Stomach (tissue), 9 donors: ENCODE measurements around the gene ANKMY2. TPM values are rescaled to one million over a fixed set of nuclear protein-coding genes. Genes with fewer than 3 reads are reported as not detected.
A peak's percentile ranks its signal among the peaks of the same experiment; 100 is the strongest.
"Not testable (repeated sequence)": the region's sequence is repeated elsewhere in the genome, so short reads cannot be mapped to it uniquely, and the experiment has no call there.

ENCODE experiments used
- DNase-seq, 2 donors: peaks; one replicate each; pipeline versions ENCODE4 v3.0.0 to v3.0.0-alpha.2; 2013 to 2019
- H3K27ac ChIP-seq, 5 donors: fragments of 200-600 bp in 4 of 5; sonication (generic) in 4 of 5; one replicate each; pipeline ENCODE4 v1.5.1; 2013 to 2019; ENCODE audit warnings: mild to moderate bottlenecking in 1 of 5, moderate library complexity in 1 of 5
- H3K27me3 ChIP-seq, 3 donors: fragments of 200-600 bp; sonication (generic); one replicate each; pipeline ENCODE4 v1.5.1; 2017 to 2019; ENCODE audit warnings: mixed run types in 1 of 3
- H3K36me3 ChIP-seq, 4 donors: fragments of 200-600 bp; sonication (generic); 1 replicate in 3 of 4; 2 replicates in 1 of 4; pipeline ENCODE4 v1.5.1; 2016 to 2019
- H3K4me1 ChIP-seq, 4 donors: fragments of 200-600 bp; sonication (generic); one replicate each; pipeline ENCODE4 v1.5.1; 2016 to 2019
- H3K4me3 ChIP-seq, 4 donors: fragments of 200-600 bp; sonication (generic) in 3 of 4; one replicate each; pipeline ENCODE4 v1.5.1; 2016 to 2019; ENCODE audit warnings: mild to moderate bottlenecking in 1 of 4
- H3K9me3 ChIP-seq, 4 donors: fragments of 200-600 bp; sonication (generic); one replicate each; pipeline ENCODE4 v1.5.1; 2016 to 2019
- CTCF ChIP-seq, 7 experiments: fragments of 450-650 bp in 4 of 7; fragments of 200-600 bp in 3 of 7; sonication (generic) in 3 of 7; IDR thresholded peaks; one replicate each; pipeline ENCODE4 v1.5.1; 2016 to 2019; ENCODE audit warnings: antibody characterized with exemption in 7 of 7, control low read depth in 2 of 7, mild to moderate bottlenecking in 1 of 7
- EP300 ChIP-seq: sonication (generic); formaldehyde crosslinking; IDR thresholded peaks from one replicate; pipeline ENCODE4 v1.6.1; 2017; ENCODE audit warnings: antibody characterized with exemption
- POLR2A ChIP-seq, 4 donors: fragments of 450-650 bp; IDR thresholded peaks; one replicate each; pipeline ENCODE4 v1.6.1; 2016; ENCODE audit warnings: antibody characterized with exemption in 4 of 4, control low read depth in 2 of 4, mild to moderate bottlenecking in 1 of 4, moderate library complexity in 1 of 4
- POLR2AphosphoS5 ChIP-seq, 3 donors: sonication (generic); formaldehyde crosslinking; IDR thresholded peaks; one replicate each; pipeline ENCODE4 v1.6.1; 2016; ENCODE audit warnings: antibody characterized with exemption in 3 of 3
- WGBS, 5 donors: extraction: QIAGEN DNeasy Blood & Tissue Kit in 3 of 5; methylation state at CpG; one replicate each; pipeline versions ENCODE4 v1.1.5 to v1.1.7; 2013 to 2018; 5-methylcytosine and 5-hydroxymethylcytosine counted together
- intact Hi-C: fragments of 100-400 bp; cut with DNase I; formaldehyde crosslinking; loops from one replicate; pipeline ENCODE4 v1.15.1; 2023; ENCODE audit warnings: low total_unique reads
- polyA plus RNA-seq, 3 donors: library from polyadenylated mRNA; stranded (reverse); fragments of 200-250 nt; gene quantifications; one replicate each; pipeline ENCODE4 v1.2.3, GENCODE V29; 2013
- total RNA-seq, 5 donors: library from RNA; depleted of rRNA; stranded (reverse); fragments of >200 nt; gene quantifications; one replicate each; pipeline versions ENCODE4 v1.1.0 to v1.2.3, GENCODE V29; 2014 to 2016
- donor health status: healthy with polysubstance abuse.
- donor health status: Bipolar disorder and iron deficiency.
- donor health status: healthy.

Gene ANKMY2
- total and polyA plus RNA-seq, 8 donors = 2.6 to 39.8 (median 29.0) TPM

DNA sequence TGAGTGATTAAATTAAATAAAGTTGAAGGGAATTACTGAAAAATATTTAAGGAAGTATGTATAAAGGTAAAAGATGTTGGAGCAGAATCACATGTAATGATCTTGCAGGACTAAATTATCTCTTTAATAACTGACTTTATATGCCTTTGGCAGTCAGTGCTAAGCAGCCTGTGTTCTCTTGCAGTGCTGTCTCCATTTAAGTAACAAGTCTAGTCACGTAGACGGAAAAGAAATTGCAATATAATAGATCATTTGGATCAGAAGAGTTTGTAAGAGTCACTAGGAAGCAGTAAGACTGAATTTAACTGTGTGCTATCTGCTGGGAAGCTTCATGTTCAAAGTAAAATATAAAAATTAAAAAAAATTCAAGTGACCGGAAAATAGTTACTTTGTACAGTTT, 21.8 kb upstream of the ANKMY2 start:
- DNase-seq = no peak
- peaks cover 8 to 25% (median 15%) of the 10 kb centered on the region in 4 donors for H3K4me1 ChIP-seq
- peaks cover 0 to 25% (median 16%) of the 10 kb centered on the region in 4 donors for H3K36me3 ChIP-seq
- peak overlapping the region in 2 of 5 donors; percentile 75 to 80 for H3K27ac ChIP-seq
- H3K9me3 ChIP-seq = no peaks in the 10 kb centered on the region
- WGBS, 5 donors = 83 to 98% (median 88%) methylated on average over 3 of the region's 3 CpGs
- H3K4me3 ChIP-seq = no peak overlapping the region
- H3K27me3 ChIP-seq = no peaks in the 10 kb centered on the region
- intact Hi-C loops = no loop called here
- TF ChIP-seq POLR2A (IDR thresholded peaks at IDR 0.05) (no peak), EP300 (no peak), POLR2AphosphoS5 (IDR thresholded peaks at IDR 0.05) (no peak), CTCF (IDR thresholded peaks at IDR 0.05) (no peak)

DNA sequence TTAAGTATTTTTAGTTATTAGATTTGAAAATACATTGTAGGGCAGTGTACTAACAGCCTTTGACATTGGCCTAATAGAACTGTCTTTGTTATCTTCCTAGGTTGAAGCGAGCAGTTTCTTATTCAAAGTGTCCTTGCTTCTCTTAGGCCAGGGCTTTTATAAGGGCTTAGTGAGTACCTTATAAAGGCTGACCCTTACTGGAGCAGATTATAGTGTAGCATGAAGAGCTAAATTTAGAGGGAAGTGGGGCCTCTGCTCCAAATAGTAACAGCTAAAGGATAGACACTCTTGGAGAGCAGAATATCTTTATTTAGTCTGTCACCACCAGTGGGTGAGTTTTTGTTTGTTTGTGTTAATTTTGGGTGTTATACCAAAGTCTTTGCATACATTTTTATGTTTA, 16.4 kb upstream of the ANKMY2 start:
- 71 to 92% (median 81%) methylated on average over 1 of the region's 1 CpG for WGBS, 5 donors
- Histone ChIP-seq H3K36me3 (peaks cover 0 to 15% (median 12%) of the 10 kb centered on the region in 4 donors), H3K4me1 (peaks cover 6 to 31% (median 18%) of the 10 kb centered on the region in 4 donors), H3K4me3 (no peak overlapping the region), H3K27ac (no peak overlapping the region), H3K9me3 (no peaks in the 10 kb centered on the region), H3K27me3 (no peaks in the 10 kb centered on the region)
- TF ChIP-seq EP300 (no peak), POLR2AphosphoS5 (IDR thresholded peaks at IDR 0.05) (no peak), POLR2A (IDR thresholded peaks at IDR 0.05) (no peak), CTCF (IDR thresholded peaks at IDR 0.05) (no peak)
- peak in 1 of 2 donors; percentile 11 for DNase-seq
- intact Hi-C loops = no loop called here

DNA sequence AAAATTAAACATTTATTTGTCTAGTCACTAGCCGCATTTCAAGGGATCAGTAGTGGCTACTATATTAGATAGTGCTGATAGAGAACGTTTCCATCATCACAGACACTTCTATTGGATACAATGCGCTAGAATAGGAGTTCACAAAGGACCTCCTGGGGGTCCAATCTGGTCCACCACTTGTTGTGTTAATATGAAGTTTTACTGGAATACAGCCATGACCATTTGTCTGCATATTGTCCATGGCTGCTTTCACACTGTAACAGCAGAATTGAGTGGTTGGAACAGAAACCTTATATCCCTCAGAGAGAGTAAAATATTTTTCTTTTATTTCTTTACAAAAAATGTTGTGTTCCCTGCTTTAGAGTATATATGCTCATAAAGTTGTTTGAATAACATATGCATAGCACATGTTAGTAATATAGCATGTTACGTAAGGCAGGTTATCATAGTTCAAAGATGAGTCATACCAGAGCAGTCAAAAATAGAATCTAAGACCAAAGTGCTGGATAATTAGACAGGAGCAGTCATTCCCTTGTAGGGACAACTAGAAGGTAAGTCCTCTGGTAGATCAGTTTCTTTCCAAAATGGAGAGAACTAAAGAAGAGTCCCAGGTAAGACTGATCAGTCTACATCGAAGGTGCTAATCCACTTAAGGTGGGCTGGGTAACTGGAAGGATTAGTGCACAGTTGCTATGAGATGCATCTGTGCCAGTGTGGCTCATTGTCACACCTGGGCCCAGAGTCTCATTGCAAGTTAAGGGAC, 15.3 kb upstream of the ANKMY2 start:
- peaks cover 6 to 39% (median 18%) of the 10 kb centered on the region in 4 donors for H3K4me1 ChIP-seq
- DNase-seq = peak in 1 of 2 donors; percentile 53
- no peak overlapping the region for H3K4me3 ChIP-seq
- H3K36me3 ChIP-seq = peaks cover 0 to 4% (median 2%) of the 10 kb centered on the region in 4 donors
- intact Hi-C loops = no loop called here
- TF ChIP-seq CTCF (IDR thresholded peaks at IDR 0.05) = no peak
- no peak for TF ChIP-seq POLR2AphosphoS5 (IDR thresholded peaks at IDR 0.05)
- TF ChIP-seq POLR2A (IDR thresholded peaks at IDR 0.05) = no peak
- TF ChIP-seq EP300 = no peak
- 70 to 80% (median 73%) methylated on average over 5 of the region's 5 CpGs for WGBS, 5 donors
- H3K9me3 ChIP-seq = no peaks in the 10 kb centered on the region
- peak overlapping the region in 1 of 5 donors; percentile 56 for H3K27ac ChIP-seq
- no peaks in the 10 kb centered on the region for H3K27me3 ChIP-seq

DNA sequence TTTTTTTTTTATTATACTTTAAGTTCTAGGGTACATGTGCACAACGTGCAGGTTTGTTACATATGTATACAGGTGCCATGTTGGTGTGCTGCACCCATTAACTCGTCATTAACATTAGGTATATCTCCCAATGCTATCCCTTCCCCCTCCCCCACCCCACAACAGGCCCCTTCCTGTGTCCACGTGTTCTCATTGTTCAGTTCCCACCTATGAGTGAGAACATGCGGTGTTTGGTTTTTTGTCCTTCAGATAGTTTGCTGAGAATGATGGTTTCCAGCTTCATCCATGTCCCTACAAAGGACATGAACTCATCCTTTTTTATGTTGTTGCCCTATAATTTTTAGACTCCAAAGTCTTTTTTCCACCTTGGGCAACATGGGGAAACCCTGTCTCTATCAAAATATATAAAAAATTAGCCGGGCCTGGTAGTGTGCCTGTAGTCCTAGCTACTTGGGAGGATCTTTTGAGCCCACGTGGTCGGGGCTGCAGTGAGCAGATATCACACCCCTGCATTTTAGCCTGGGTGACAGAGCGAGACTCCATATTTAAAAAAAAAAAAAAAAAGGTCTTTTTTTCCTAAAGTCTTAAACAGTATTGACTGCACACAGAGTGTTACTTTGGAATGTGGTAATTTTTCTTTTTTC, 14.4 kb upstream of the ANKMY2 start:
- H3K9me3 ChIP-seq, H3K4me3 ChIP-seq, H3K27ac ChIP-seq, H3K36me3 ChIP-seq, DNase-seq, intact Hi-C loops, H3K27me3 ChIP-seq: not testable (repeated sequence)
- H3K4me1 ChIP-seq = peaks cover 6 to 44% (median 18%) of the 10 kb centered on the region in 4 donors
- WGBS, 5 donors = 81 to 92% (median 90%) methylated on average over 8 of the region's 8 CpGs
